RWPE1 (cell line): ENCODE data around the gene PKHD1.

Experiments
- CTCF ChIA-PET: fragments of 350-600 bp; sonication (Branson Sonifier 250); formaldehyde crosslinking; extraction: SDS; loops from one replicate; lab custom pipeline; 2021; lab: Yijun Ruan, JAX
- POLR2A ChIA-PET: fragments of 400-600 bp; formaldehyde crosslinking; extraction: SDS; loops from one replicate; lab custom pipeline; 2020; ENCODE audit warnings: antibody characterized with exemption; ENCODE audit not compliant: low non-redundant PET; lab: Yijun Ruan, JAX
- DNase-seq: peaks from one replicate; pipeline ENCODE4 v3.0.0; 2012; ENCODE audit warnings: low spot score
- H3K27ac ChIP-seq: fragments of 450-650 bp; 2 replicates; pipeline ENCODE4 v1.5.1; 2017
- CTCF ChIP-seq: fragments of 450-650 bp; conservative IDR thresholded peaks from 2 replicates; pipeline ENCODE4 v1.5.1; 2017; ENCODE audit warnings: low read depth, mild to moderate bottlenecking

The PKHD1 gene

DNA sequence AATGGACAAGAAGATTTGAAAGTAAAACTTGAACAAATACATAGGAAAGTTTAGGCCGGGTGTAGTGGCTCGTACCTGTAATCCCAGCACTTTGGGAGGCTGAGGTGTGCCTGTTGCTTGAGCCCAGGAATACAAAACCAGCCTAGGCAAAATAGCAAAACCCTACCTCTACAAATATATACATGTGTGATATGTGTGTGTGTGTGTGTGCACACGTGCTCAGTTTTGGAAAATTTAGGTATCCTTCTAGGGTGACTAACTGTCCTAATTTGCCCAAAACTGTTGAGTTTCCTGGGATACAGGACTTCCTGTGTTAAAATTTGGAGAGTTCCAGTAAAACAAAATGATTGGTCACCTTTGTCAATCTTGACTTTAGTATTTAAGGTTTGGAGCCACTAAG lies 503.2 kb downstream of the PKHD1 start:
- ChIA-PET CTCF (no interaction called here), POLR2A (no interaction called here)
- TF ChIP-seq CTCF = no peak
- no peak overlapping the region for H3K27ac ChIP-seq
- DNase-seq = no peak

- ChIA-PET POLR2A (no interaction called here), CTCF (no interaction called here)
- H3K27ac ChIP-seq = no peak overlapping the region
- TF ChIP-seq CTCF = no peak
- no peak for DNase-seq
Observed at GRCh38 chr6:51578994-51579393, 508.4 kb downstream of the PKHD1 start.

DNA sequence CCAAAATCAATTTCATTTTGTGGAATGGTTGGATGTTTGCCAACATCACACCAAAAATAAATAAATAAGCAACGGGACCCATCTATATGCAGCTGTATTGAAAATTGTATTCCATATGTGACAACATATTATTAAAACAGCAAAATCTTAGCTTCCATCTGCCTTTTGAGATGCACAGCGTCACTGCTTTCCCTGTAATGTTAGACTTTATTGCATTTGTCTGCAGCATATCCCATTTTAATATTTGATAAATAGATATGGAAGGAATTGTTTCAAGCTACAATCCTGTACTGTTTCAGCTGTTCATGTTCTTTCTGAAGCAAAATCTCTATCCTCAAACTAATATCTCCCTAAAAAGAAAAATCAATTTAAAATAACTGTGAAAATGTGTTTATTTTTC lies 509.1 kb downstream of the PKHD1 start:
- H3K27ac ChIP-seq = no peak overlapping the region
- ChIA-PET CTCF (interaction anchor here (0.6 kb wide), 1 partner anchor 66 kb away, joined by 3 read pairs; no protein-coding TSS in a partner anchor), POLR2A (no interaction called here)
- no peak for DNase-seq
- no peak for TF ChIP-seq CTCF

- no peak for DNase-seq
- H3K27ac ChIP-seq = no peak overlapping the region
- ChIA-PET CTCF (interaction anchor here (0.7 kb wide), 1 partner anchor 142 kb away, joined by 3 read pairs; no protein-coding TSS in a partner anchor), POLR2A (no interaction called here)
- no peak for TF ChIP-seq CTCF
Observed at GRCh38 chr6:51574040-51574439, 513.4 kb downstream of the PKHD1 start.

GRCh38 chr6:51571168-51571567 lies 516.2 kb downstream of the PKHD1 start:
- DNase-seq = no peak
- TF ChIP-seq CTCF = no peak
- POLR2A ChIA-PET = no interaction called here
- CTCF ChIA-PET = no interaction called here
- H3K27ac ChIP-seq = no peak overlapping the region

DNA sequence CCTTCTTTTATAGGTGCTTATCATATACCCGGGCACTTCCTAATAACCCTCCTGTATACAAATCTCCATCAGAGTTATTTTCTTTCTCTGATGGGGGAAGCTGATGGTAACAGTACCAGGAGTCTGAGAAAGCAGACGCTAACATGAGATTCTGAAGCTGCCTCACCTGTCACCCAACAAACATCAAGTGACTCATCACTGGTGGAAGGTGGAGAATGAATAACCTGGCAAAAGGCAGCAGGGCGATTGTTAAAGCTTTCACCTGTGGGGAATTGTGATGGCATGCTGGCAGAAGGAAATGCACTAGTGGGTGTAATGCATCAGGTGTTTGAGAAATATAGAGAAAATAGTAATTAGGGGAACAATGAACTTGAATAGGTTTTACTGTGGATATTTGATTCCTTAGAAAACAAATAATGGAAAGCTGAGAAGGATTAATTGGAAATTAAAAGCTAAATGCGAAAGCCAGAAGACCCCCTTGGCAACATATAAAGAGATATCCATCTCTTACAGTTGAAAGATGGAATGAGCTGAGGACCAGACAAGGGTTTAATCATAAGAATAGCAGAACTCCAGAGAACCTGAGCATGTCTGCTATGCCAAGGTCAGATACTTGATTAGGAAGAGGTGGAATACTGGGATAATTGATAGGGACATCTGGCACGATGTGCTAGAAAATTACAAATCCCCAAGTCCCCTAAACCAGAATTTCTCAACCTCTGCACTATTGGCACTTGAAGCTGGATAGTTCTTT lies 517.1 kb downstream of the PKHD1 start:
- ChIA-PET POLR2A (no interaction called here), CTCF (interaction anchor here (0.5 to 0.8 kb wide), 3 partner anchors 152 to 1922 kb away, joined by 3 to 4 read pairs (median 3); no protein-coding TSS in a partner anchor)
- TF ChIP-seq CTCF = no peak
- H3K27ac ChIP-seq = no peak overlapping the region
- DNase-seq = peak; percentile 12
